Activated CD4-positive, CD25-positive, alpha-beta regulatory T cell treated with anti-CD3 and anti-CD28 coated beads, Interleukin-2, amount 50 U/mL, for 24 hours (primary cell): ENCODE measurements around the gene LDLRAD4.
"Not testable (repeated sequence)": the region's sequence is repeated elsewhere in the genome, so short reads cannot be mapped to it uniquely, and the experiment has no call there.

Experiments
- ATAC-seq, 2 donors: fragments of 150-1000 bp; cut with Tn5 transposase; one replicate each; pipeline ENCODE4 v1.10.0; 2021; ENCODE audit warnings: mild to moderate bottlenecking in 1 of 2, moderate library complexity in 1 of 2

The LDLRAD4 gene

GRCh38 chr18:13477147-13477683, 258.7 kb downstream of the LDLRAD4 start:
- no peak for ATAC-seq

- no peak for ATAC-seq
These were observed 262.2 kb downstream of the LDLRAD4 start for GRCh38 chr18:13480571-13481255.

- ATAC-seq: no peak
These were observed 262.8 kb downstream of the LDLRAD4 start for GRCh38 chr18:13481331-13481730.

- peak; percentile 27 to 46 for ATAC-seq
These were observed 263.5 kb downstream of the LDLRAD4 start for GRCh38 chr18:13481820-13482617.

GRCh38 chr18:13482618-13482945, 264.0 kb downstream of the LDLRAD4 start:
- ATAC-seq: no peak

- peak in 1 of 2 donors; percentile 31 for ATAC-seq
These were observed 265.0 kb downstream of the LDLRAD4 start for GRCh38 chr18:13483316-13484270.

GRCh38 chr18:13485182-13485581, 266.6 kb downstream of the LDLRAD4 start:
- no peak for ATAC-seq

GRCh38 chr18:13485604-13486003, 267.0 kb downstream of the LDLRAD4 start:
- ATAC-seq: no peak

GRCh38 chr18:13486284-13486683, 267.7 kb downstream of the LDLRAD4 start:
- ATAC-seq: no peak

- ATAC-seq: no peak
These were observed 268.1 kb downstream of the LDLRAD4 start for GRCh38 chr18:13486686-13487085.

GRCh38 chr18:13487237-13487636, 268.7 kb downstream of the LDLRAD4 start:
- ATAC-seq: no peak

GRCh38 chr18:13488281-13488929, 269.8 kb downstream of the LDLRAD4 start:
- no peak for ATAC-seq

GRCh38 chr18:13489303-13489702, 270.7 kb downstream of the LDLRAD4 start:
- not testable (repeated sequence) for ATAC-seq

- no peak for ATAC-seq
These were observed 272.6 kb downstream of the LDLRAD4 start for GRCh38 chr18:13491138-13491537.

GRCh38 chr18:13492314-13492713, 273.8 kb downstream of the LDLRAD4 start:
- no peak for ATAC-seq

- ATAC-seq: no peak
These were observed 274.5 kb downstream of the LDLRAD4 start for GRCh38 chr18:13493079-13493478.

- ATAC-seq: no peak
These were observed 275.2 kb downstream of the LDLRAD4 start for GRCh38 chr18:13493725-13494124.

GRCh38 chr18:13494871-13495445, 276.4 kb downstream of the LDLRAD4 start:
- no peak for ATAC-seq

- no peak for ATAC-seq
These were observed 277.4 kb downstream of the LDLRAD4 start for GRCh38 chr18:13495961-13496360.

- ATAC-seq: peak; percentile 62 to 68
These were observed 278.2 kb downstream of the LDLRAD4 start for GRCh38 chr18:13496691-13497281.

GRCh38 chr18:13499803-13500202, 281.2 kb downstream of the LDLRAD4 start:
- ATAC-seq: no peak
